Measurements from ENCODE around the gene PTPN23. TPM values are rescaled to one million over a fixed set of nuclear protein-coding genes. Genes with fewer than 3 reads are reported as not detected.

Gene PTPN23
- total and polyA plus RNA-seq, 2 of the 13 experiments (the other 11 are each of a cell fraction or from before 2014, with no cell fraction given), result 2.3 to 3.7 TPM

DNA sequence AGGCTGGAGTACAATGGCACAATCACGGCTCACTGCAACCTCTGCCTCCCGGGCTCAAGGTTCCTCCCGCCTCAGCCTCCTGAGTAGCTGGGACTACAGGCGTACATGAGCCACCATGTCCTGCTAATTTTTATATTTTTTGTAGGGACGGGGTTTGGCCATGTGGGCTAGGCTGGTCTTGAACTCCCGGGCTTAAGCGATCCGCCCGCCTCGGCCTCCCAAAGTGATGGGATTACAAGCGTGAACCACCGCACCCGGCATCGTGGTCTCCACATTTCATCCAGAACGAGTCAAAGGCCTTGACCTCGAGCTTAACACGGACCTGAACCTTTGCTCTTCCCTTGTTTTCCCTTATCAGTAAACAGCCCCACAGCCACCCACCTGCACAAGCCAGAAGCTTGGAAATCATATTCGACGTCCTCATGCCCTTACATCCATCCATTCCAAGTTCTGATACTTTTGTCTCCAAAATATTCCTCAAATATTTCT lies 1.4 kb upstream of the PTPN23 start (continued):
- TF ChIP-seq, protein P1, sequence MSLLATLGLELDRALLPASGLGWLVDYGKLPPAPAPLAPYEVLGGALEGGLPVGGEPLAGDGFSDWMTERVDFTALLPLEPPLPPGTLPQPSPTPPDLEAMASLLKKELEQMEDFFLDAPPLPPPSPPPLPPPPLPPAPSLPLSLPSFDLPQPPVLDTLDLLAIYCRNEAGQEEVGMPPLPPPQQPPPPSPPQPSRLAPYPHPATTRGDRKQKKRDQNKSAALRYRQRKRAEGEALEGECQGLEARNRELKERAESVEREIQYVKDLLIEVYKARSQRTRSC (CRISPR knock-in tag; IDR thresholded peaks at IDR 0.05; ENCODE audit: low read depth), result no peak
- TF ChIP-seq, protein P2, sequence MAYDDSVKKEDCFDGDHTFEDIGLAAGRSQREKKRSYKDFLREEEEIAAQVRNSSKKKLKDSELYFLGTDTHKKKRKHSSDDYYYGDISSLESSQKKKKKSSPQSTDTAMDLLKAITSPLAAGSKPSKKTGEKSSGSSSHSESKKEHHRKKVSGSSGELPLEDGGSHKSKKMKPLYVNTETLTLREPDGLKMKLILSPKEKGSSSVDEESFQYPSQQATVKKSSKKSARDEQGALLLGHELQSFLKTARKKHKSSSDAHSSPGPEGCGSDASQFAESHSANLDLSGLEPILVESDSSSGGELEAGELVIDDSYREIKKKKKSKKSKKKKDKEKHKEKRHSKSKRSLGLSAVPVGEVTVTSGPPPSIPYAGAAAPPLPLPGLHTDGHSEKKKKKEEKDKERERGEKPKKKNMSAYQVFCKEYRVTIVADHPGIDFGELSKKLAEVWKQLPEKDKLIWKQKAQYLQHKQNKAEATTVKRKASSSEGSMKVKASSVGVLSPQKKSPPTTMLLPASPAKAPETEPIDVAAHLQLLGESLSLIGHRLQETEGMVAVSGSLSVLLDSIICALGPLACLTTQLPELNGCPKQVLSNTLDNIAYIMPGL (CRISPR knock-in tag; IDR thresholded peaks at IDR 0.05; ENCODE audit: borderline replicate concordance in 1 of 2, low read depth in 1 of 2), result peak in 1 of 2 experiments; percentile 70; a peak in 1 of 4 replicates
- peak; percentile 70 for TF ChIP-seq KAT8 (CRISPR knock-in tag; IDR thresholded peaks at IDR 0.05)
- TF ChIP-seq KDM5B (CRISPR knock-in tag; IDR thresholded peaks at IDR 0.05; ENCODE audit: borderline replicate concordance), result peak; percentile 69; the same call in 1 of the 2 replicates
- TF ChIP-seq, protein P3, sequence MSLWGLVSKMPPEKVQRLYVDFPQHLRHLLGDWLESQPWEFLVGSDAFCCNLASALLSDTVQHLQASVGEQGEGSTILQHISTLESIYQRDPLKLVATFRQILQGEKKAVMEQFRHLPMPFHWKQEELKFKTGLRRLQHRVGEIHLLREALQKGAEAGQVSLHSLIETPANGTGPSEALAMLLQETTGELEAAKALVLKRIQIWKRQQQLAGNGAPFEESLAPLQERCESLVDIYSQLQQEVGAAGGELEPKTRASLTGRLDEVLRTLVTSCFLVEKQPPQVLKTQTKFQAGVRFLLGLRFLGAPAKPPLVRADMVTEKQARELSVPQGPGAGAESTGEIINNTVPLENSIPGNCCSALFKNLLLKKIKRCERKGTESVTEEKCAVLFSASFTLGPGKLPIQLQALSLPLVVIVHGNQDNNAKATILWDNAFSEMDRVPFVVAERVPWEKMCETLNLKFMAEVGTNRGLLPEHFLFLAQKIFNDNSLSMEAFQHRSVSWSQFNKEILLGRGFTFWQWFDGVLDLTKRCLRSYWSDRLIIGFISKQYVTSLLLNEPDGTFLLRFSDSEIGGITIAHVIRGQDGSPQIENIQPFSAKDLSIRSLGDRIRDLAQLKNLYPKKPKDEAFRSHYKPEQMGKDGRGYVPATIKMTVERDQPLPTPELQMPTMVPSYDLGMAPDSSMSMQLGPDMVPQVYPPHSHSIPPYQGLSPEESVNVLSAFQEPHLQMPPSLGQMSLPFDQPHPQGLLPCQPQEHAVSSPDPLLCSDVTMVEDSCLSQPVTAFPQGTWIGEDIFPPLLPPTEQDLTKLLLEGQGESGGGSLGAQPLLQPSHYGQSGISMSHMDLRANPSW (CRISPR knock-in tag; IDR thresholded peaks at IDR 0.05; ENCODE audit: borderline replicate concordance), result no peak
- TF ChIP-seq TCF7L2 (IDR thresholded peaks at IDR 0.05; ENCODE audit: low read depth, low read length), result no peak
- no peak for TF ChIP-seq MAF1 (CRISPR knock-in tag; IDR thresholded peaks at IDR 0.05; ENCODE audit: borderline replicate concordance)
- TF ChIP-seq FOSL1 (CRISPR knock-in tag; IDR thresholded peaks at IDR 0.05; ENCODE audit: borderline replicate concordance), result no peak
- no peak for TF ChIP-seq CC2D1A (CRISPR knock-in tag; IDR thresholded peaks at IDR 0.05)
- peak; percentile 69; the same call in 1 of the 2 replicates for TF ChIP-seq NFIC (IDR thresholded peaks at IDR 0.05; ENCODE audit: low read length)
- TF ChIP-seq, protein P4, sequence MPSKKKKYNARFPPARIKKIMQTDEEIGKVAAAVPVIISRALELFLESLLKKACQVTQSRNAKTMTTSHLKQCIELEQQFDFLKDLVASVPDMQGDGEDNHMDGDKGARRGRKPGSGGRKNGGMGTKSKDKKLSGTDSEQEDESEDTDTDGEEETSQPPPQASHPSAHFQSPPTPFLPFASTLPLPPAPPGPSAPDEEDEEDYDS (CRISPR knock-in tag; IDR thresholded peaks at IDR 0.05), result peak; percentile 60
- peak; percentile 74; the same call in 1 of the 2 replicates for TF ChIP-seq KLF6 (CRISPR knock-in tag; IDR thresholded peaks at IDR 0.05)
- TF ChIP-seq FOXK2 (IDR thresholded peaks at IDR 0.05), result peak; percentile 67; the same call in 1 of the 2 replicates
- TF ChIP-seq ZSCAN30 (CRISPR knock-in tag; IDR thresholded peaks at IDR 0.05), result no peak
- TF ChIP-seq ZNF816 (CRISPR knock-in tag; IDR thresholded peaks at IDR 0.05; ENCODE audit: borderline replicate concordance), result no peak; the same call in 1 of the 2 replicates
- TF ChIP-seq, protein P5, sequence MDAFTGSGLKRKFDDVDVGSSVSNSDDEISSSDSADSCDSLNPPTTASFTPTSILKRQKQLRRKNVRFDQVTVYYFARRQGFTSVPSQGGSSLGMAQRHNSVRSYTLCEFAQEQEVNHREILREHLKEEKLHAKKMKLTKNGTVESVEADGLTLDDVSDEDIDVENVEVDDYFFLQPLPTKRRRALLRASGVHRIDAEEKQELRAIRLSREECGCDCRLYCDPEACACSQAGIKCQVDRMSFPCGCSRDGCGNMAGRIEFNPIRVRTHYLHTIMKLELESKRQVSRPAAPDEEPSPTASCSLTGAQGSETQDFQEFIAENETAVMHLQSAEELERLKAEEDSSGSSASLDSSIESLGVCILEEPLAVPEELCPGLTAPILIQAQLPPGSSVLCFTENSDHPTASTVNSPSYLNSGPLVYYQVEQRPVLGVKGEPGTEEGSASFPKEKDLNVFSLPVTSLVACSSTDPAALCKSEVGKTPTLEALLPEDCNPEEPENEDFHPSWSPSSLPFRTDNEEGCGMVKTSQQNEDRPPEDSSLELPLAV (CRISPR knock-in tag; conservative IDR thresholded peaks at IDR 0.05; ENCODE audit: low read depth), result no peak
- no peak for TF ChIP-seq MAZ (IDR thresholded peaks at IDR 0.05; ENCODE audit: borderline replicate concordance, low read depth, low read length)
- TF ChIP-seq MAZ (CRISPR knock-in tag; IDR thresholded peaks at IDR 0.05; ENCODE audit: low read depth), result 0 out of 2 replicates have a peak, but pooled peaks have one; percentile 26
- peak; percentile 80 for TF ChIP-seq PPARG (CRISPR knock-in tag; conservative IDR thresholded peaks at IDR 0.05)
- peak; percentile 80; the same call in 1 of the 2 replicates for TF ChIP-seq ZNF441 (CRISPR knock-in tag; IDR thresholded peaks at IDR 0.05; ENCODE audit: borderline replicate concordance)
- TF ChIP-seq, protein P6, sequence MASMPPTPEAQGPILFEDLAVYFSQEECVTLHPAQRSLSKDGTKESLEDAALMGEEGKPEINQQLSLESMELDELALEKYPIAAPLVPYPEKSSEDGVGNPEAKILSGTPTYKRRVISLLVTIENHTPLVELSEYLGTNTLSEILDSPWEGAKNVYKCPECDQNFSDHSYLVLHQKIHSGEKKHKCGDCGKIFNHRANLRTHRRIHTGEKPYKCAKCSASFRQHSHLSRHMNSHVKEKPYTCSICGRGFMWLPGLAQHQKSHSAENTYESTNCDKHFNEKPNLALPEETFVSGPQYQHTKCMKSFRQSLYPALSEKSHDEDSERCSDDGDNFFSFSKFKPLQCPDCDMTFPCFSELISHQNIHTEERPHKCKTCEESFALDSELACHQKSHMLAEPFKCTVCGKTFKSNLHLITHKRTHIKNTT (CRISPR knock-in tag; IDR thresholded peaks at IDR 0.05), result no peak
- no peak for TF ChIP-seq ZNF10 (CRISPR knock-in tag; IDR thresholded peaks at IDR 0.05; ENCODE audit: borderline replicate concordance, low read depth)

Measured in HepG2 (cell line).